ENCODE results near the gene PSD2.
A peak's percentile ranks its signal among the peaks of the same experiment; 100 is the strongest.

PSD2 gene

GRCh38 chr5:139772927-139773690, 22.5 kb upstream of the PSD2 start:
- DNase-seq (ENCODE audit: low read depth in 1 of 2, low spot score in 1 of 2): no peak
- no peak overlapping the region for H3K27ac ChIP-seq (replicated peaks)
- no peak overlapping the region for H3K4me3 ChIP-seq (replicated peaks; ENCODE audit: insufficient read depth, low read length)
- H3K27me3 ChIP-seq (ENCODE audit: insufficient read depth, poor library complexity, severe bottlenecking): no peaks in the 10 kb centered on the region
- TF ChIP-seq SPI1 (IDR thresholded peaks at IDR 0.05; ENCODE audit: borderline replicate concordance, low read depth) (no peak), CTCF (IDR thresholded peaks at IDR 0.05; ENCODE audit: insufficient read depth, low read length) (no peak), POLR2AphosphoS5 (IDR thresholded peaks at IDR 0.05; ENCODE audit: low read depth) (no peak), REST (IDR thresholded peaks at IDR 0.05; ENCODE audit: insufficient replicate concordance, low read depth) (no peak), GABPA (IDR thresholded peaks at IDR 0.05; ENCODE audit: low read depth) (no peak)

GRCh38 chr5:139774980-139775661, 20.5 kb upstream of the PSD2 start:
- TF ChIP-seq REST (IDR thresholded peaks at IDR 0.05; ENCODE audit: insufficient replicate concordance, low read depth): no peak
- TF ChIP-seq CTCF (IDR thresholded peaks at IDR 0.05; ENCODE audit: insufficient read depth, low read length): peak; percentile 15
- Histone ChIP-seq H3K27me3 (ENCODE audit: insufficient read depth, poor library complexity, severe bottlenecking) (no peaks in the 10 kb centered on the region), H3K27ac (replicated peaks) (no peak overlapping the region), H3K4me3 (replicated peaks; ENCODE audit: insufficient read depth, low read length) (no peak overlapping the region)
- peak in 1 of 2 experiments; percentile 47 for DNase-seq (ENCODE audit: low read depth in 1 of 2, low spot score in 1 of 2)

- no peak for TF ChIP-seq POLR2AphosphoS5 (IDR thresholded peaks at IDR 0.05; ENCODE audit: low read depth)
- TF ChIP-seq SPI1 (IDR thresholded peaks at IDR 0.05; ENCODE audit: borderline replicate concordance, low read depth): no peak
- TF ChIP-seq CTCF (IDR thresholded peaks at IDR 0.05; ENCODE audit: insufficient read depth, low read length): no peak
- no peak for TF ChIP-seq GABPA (IDR thresholded peaks at IDR 0.05; ENCODE audit: low read depth)
- no peak for TF ChIP-seq REST (IDR thresholded peaks at IDR 0.05; ENCODE audit: insufficient replicate concordance, low read depth)
- no peaks in the 10 kb centered on the region for H3K27me3 ChIP-seq (ENCODE audit: insufficient read depth, poor library complexity, severe bottlenecking)
- no peak overlapping the region for H3K27ac ChIP-seq (replicated peaks)
- H3K4me3 ChIP-seq (replicated peaks; ENCODE audit: insufficient read depth, low read length): no peak overlapping the region
- no peak for DNase-seq (ENCODE audit: low read depth in 1 of 2, low spot score in 1 of 2)
These were observed 19.7 kb upstream of the PSD2 start for GRCh38 chr5:139775872-139776271.

All from HL-60 (cell line).